GM12878 (cell line): ENCODE results near the gene DIP2A.

Source experiments
- POLR2A ChIP-seq: IDR thresholded peaks from 2 replicates; pipeline ENCODE4 v1.6.1; 2011; ENCODE audit warnings: low read depth, mild to moderate bottlenecking, low read length
- POLR2AphosphoS5 ChIP-seq: IDR thresholded peaks from 2 replicates; pipeline ENCODE4 v1.6.1; 2011; ENCODE audit warnings: mild to moderate bottlenecking, low read length, inconsistent platforms
- TF ChIP-seq, protein P1 (sequence below), 3 experiments: IDR thresholded peaks in 2 of 3; conservative IDR thresholded peaks in 1 of 3; 2 replicates each; pipeline ENCODE4 v1.5.1; 2011; ENCODE audit warnings: low read depth in 3 of 3, low read length in 3 of 3, mild to moderate bottlenecking in 3 of 3, control low read depth in 2 of 3, moderate library complexity in 2 of 3, inconsistent platforms in 1 of 3, mixed read lengths in 1 of 3; ENCODE audit not compliant: control insufficient read depth in 2 of 3, insufficient read depth in 1 of 3; ENCODE audit errors: extremely low read depth in 1 of 3

DNA sequence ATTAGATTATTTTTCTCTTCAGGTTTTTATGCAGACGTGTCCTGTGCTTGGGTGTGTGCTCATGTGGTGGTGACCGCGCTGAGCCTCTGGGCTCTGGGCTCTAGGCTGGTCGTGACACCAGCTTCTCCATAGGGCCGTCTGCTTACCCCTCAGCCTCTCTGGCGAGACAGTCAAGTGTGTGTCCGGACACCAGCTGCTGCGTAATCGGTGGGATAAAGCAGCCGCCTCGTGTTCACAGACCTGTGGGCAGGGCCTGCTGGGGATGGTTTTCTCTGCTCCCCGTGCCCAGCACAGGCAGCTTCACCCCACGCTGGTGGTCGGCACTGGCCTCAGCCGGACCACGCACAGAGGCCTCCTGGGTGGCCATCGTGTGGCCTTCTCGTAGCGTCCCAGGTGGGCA, 33.6 kb upstream of the DIP2A start:
- TF ChIP-seq POLR2AphosphoS5 (no peak), POLR2A (no peak)
- TF ChIP-seq, protein P1, sequence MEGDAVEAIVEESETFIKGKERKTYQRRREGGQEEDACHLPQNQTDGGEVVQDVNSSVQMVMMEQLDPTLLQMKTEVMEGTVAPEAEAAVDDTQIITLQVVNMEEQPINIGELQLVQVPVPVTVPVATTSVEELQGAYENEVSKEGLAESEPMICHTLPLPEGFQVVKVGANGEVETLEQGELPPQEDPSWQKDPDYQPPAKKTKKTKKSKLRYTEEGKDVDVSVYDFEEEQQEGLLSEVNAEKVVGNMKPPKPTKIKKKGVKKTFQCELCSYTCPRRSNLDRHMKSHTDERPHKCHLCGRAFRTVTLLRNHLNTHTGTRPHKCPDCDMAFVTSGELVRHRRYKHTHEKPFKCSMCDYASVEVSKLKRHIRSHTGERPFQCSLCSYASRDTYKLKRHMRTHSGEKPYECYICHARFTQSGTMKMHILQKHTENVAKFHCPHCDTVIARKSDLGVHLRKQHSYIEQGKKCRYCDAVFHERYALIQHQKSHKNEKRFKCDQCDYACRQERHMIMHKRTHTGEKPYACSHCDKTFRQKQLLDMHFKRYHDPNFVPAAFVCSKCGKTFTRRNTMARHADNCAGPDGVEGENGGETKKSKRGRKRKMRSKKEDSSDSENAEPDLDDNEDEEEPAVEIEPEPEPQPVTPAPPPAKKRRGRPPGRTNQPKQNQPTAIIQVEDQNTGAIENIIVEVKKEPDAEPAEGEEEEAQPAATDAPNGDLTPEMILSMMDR (IDR thresholded peaks at IDR 0.05 in 2 of 3, conservative IDR thresholded peaks at IDR 0.05 in 1 of 3; ENCODE audit: control insufficient read depth in 2 of 3, extremely low read depth in 1 of 3, insufficient read depth in 1 of 3, low read depth in 3 of 3, low read length in 3 of 3): no peak
